PC-9 (cell line): ENCODE measurements around the gene BCL11A. TPM values are rescaled to one million over a fixed set of nuclear protein-coding genes. Genes with fewer than 3 reads are reported as not detected.

Experiments
- BruUV-seq: library from RNA; stranded (reverse); fragments of 400-500 nt; replicated peaks from 2 replicates; lab custom pipeline; 2021; lab: Mats Ljungman, UMichigan
- CTCF ChIA-PET: fragments of 300-600 bp; sonication (Branson Sonifier 250); formaldehyde crosslinking; loops from one replicate; lab custom pipeline; 2022; ENCODE audit warnings: antibody characterized with exemption; lab: Charles Lee
- POLR2A ChIA-PET: fragments of 300-600 bp; sonication (Branson Sonifier 250); formaldehyde crosslinking; loops from one replicate; lab custom pipeline; 2022; ENCODE audit warnings: antibody characterized with exemption; ENCODE audit not compliant: unreplicated experiment; lab: Charles Lee
- DNase-seq, 2 experiments: peaks; one replicate each; pipeline versions ENCODE4 v3.0.0 to v3.0.0-alpha.2; 2015 to 2022; ENCODE audit warnings: mixed read lengths in 1 of 2
- H2AFZ ChIP-seq: fragments of 200-600 bp; sonication (generic); 2 replicates; pipeline ENCODE4 v1.8.1; 2017; ENCODE audit warnings: antibody characterized with exemption
- H3F3A ChIP-seq: fragments of 200-600 bp; sonication (generic); 2 replicates; pipeline ENCODE4 v1.8.1; 2017; ENCODE audit warnings: antibody characterized with exemption, mild to moderate bottlenecking, low read depth; ENCODE audit not compliant: insufficient read depth
- H3K27ac ChIP-seq: fragments of 200-600 bp; sonication (generic); 2 replicates; pipeline ENCODE4 v1.6.1; 2016; ENCODE audit warnings: mixed run types
- H3K27me3 ChIP-seq: fragments of 200-600 bp; sonication (generic); 2 replicates; pipeline ENCODE4 v1.6.1; 2016; ENCODE audit warnings: low read depth, mixed run types; ENCODE audit not compliant: insufficient read depth
- H3K36me3 ChIP-seq: fragments of 200-600 bp; sonication (generic); 2 replicates; pipeline ENCODE4 v1.6.1; 2016; ENCODE audit warnings: low read depth, mixed run types
- H3K4me1 ChIP-seq: fragments of 200-600 bp; sonication (generic); replicated peaks from 2 replicates; pipeline ENCODE4 v1.6.1; 2016; ENCODE audit warnings: mixed run types; ENCODE audit not compliant: insufficient read depth
- H3K4me2 ChIP-seq: fragments of 200-600 bp; sonication (generic); 2 replicates; pipeline ENCODE4 v1.6.1; 2017; ENCODE audit warnings: mixed run types
- H3K4me3 ChIP-seq: fragments of 200-600 bp; sonication (generic); 2 replicates; pipeline ENCODE4 v1.6.1; 2016; ENCODE audit warnings: mixed run types
- H3K79me2 ChIP-seq: fragments of 200-600 bp; sonication (generic); 2 replicates; pipeline ENCODE4 v1.6.1; 2017; ENCODE audit warnings: low read depth, mixed run types
- H3K9me2 ChIP-seq: fragments of 200-600 bp; sonication (generic); 2 replicates; pipeline ENCODE4 v1.8.1; 2017; ENCODE audit warnings: mild to moderate bottlenecking; ENCODE audit not compliant: insufficient read depth
- H3K9me3 ChIP-seq: fragments of 200-600 bp; sonication (generic); 2 replicates; pipeline ENCODE4 v1.8.1; 2016; ENCODE audit warnings: low read depth; ENCODE audit not compliant: insufficient read depth
- H4K20me1 ChIP-seq: fragments of 200-600 bp; sonication (generic); 2 replicates; pipeline ENCODE4 v1.8.1; 2017; ENCODE audit not compliant: insufficient read depth
- CTCF ChIP-seq: fragments of 200-600 bp; sonication (generic); conservative IDR thresholded peaks from 2 replicates; pipeline ENCODE4 v1.6.1; 2017; ENCODE audit warnings: mixed run types, antibody characterized with exemption, mild to moderate bottlenecking, moderate library complexity
- EZH2 ChIP-seq: fragments of 200-600 bp; sonication (generic); IDR thresholded peaks from 2 replicates; pipeline ENCODE4 v1.8.0; 2017; ENCODE audit warnings: antibody characterized with exemption, low read depth
- intact Hi-C: fragments of 100-400 bp; cut with micrococcal nuclease; formaldehyde crosslinking; loops from one replicate; pipeline ENCODE4 v1.10.0; 2022; ENCODE audit not compliant: unreplicated experiment
- total RNA-seq: library from RNA; stranded (reverse); gene quantifications from 2 replicates; pipeline ENCODE4 v1.2.3, GENCODE V29; 2021

The BCL11A gene
- total RNA-seq, 1 experiment from 2014 or later: not detected

GRCh38 chr2:60487174-60487573, 66.3 kb downstream of the BCL11A start:
- no peak for DNase-seq
- Histone ChIP-seq H3K36me3 (no peaks in the 10 kb centered on the region), H3K9me2 (no peaks in the 10 kb centered on the region), H2AFZ (no peak overlapping the region), H4K20me1 (no peaks in the 10 kb centered on the region), H3K4me2 (no peak overlapping the region), H3K79me2 (no peaks in the 10 kb centered on the region), H3K4me3 (no peak overlapping the region), H3F3A (no peaks in the 10 kb centered on the region), H3K9me3 (no peaks in the 10 kb centered on the region), H3K27ac (no peak overlapping the region), H3K27me3 (peaks cover 95% of the 10 kb centered on the region), H3K4me1 (no peaks in the 10 kb centered on the region)
- intact Hi-C loops: no loop called here
- TF ChIP-seq CTCF: no peak
- TF ChIP-seq EZH2: no peak
- BruUV-seq: no TSS peak
- ChIA-PET CTCF (no interaction called here), POLR2A (no interaction called here)

GRCh38 chr2:60486551-60486950, 66.9 kb downstream of the BCL11A start:
- Histone ChIP-seq H4K20me1 (no peaks in the 10 kb centered on the region), H3K4me1 (no peaks in the 10 kb centered on the region), H3K9me3 (no peaks in the 10 kb centered on the region), H3F3A (no peaks in the 10 kb centered on the region), H3K36me3 (no peaks in the 10 kb centered on the region), H3K27ac (no peak overlapping the region), H3K4me2 (no peak overlapping the region), H3K4me3 (no peak overlapping the region), H3K79me2 (no peaks in the 10 kb centered on the region), H3K27me3 (peaks cover 95% of the 10 kb centered on the region), H2AFZ (no peak overlapping the region), H3K9me2 (no peaks in the 10 kb centered on the region)
- TF ChIP-seq EZH2: no peak
- no peak for TF ChIP-seq CTCF
- ChIA-PET CTCF (no interaction called here), POLR2A (no interaction called here)
- BruUV-seq: no TSS peak
- no peak for DNase-seq
- intact Hi-C loops: no loop called here

GRCh38 chr2:60486067-60486466, 67.4 kb downstream of the BCL11A start:
- no peak overlapping the region for H3K27ac ChIP-seq
- DNase-seq: no peak
- ChIA-PET CTCF (no interaction called here), POLR2A (no interaction called here)
- no peaks in the 10 kb centered on the region for H3K36me3 ChIP-seq
- no peak overlapping the region for H3K4me2 ChIP-seq
- H3K27me3 ChIP-seq: peaks cover 95% of the 10 kb centered on the region
- no peaks in the 10 kb centered on the region for H3K4me1 ChIP-seq
- H3K9me2 ChIP-seq: no peaks in the 10 kb centered on the region
- BruUV-seq: no TSS peak
- no peaks in the 10 kb centered on the region for H4K20me1 ChIP-seq
- TF ChIP-seq EZH2 (no peak), CTCF (no peak)
- H2AFZ ChIP-seq: no peak overlapping the region
- no peak overlapping the region for H3K4me3 ChIP-seq
- no peaks in the 10 kb centered on the region for H3K9me3 ChIP-seq
- H3F3A ChIP-seq: no peaks in the 10 kb centered on the region
- H3K79me2 ChIP-seq: no peaks in the 10 kb centered on the region
- intact Hi-C loops: no loop called here
